K562 (cell line): Measurements from ENCODE around the gene FARSA. TPM values are rescaled to one million over a fixed set of nuclear protein-coding genes. Genes with fewer than 3 reads are reported as not detected.

Experiments used
- BRCA1 ChIP-seq, 2 experiments: fragments of 450-650 bp in 1 of 2; sonication (generic) in 1 of 2; formaldehyde crosslinking in 1 of 2; IDR thresholded peaks; 2 replicates each; pipeline versions ENCODE4 v1.5.0 to v1.6.1; 2017 to 2020; ENCODE audit warnings: mild to moderate bottlenecking in 1 of 2, missing genetic modification reagents in 1 of 2
- EGR1 ChIP-seq: fragments of 450-650 bp; conservative IDR thresholded peaks from 2 replicates; pipeline ENCODE4 v1.6.1; 2017; ENCODE audit warnings: mild to moderate bottlenecking
- ETS1 ChIP-seq: conservative IDR thresholded peaks from 2 replicates; pipeline ENCODE4 v1.6.1; 2011; ENCODE audit warnings: low read depth, mild to moderate bottlenecking, low read length; ENCODE audit not compliant: control insufficient read depth
- GATAD2A ChIP-seq: fragments of 450-650 bp; IDR thresholded peaks from 2 replicates; pipeline ENCODE4 v1.6.1; 2017
- HDAC8 ChIP-seq: fragments of 450-650 bp; IDR thresholded peaks from 2 replicates; pipeline ENCODE4 v1.6.1; 2016; ENCODE audit warnings: mild to moderate bottlenecking, missing genetic modification characterization, moderate library complexity, missing compliant biosample characterization
- IRF1 ChIP-seq: sonication (generic); formaldehyde crosslinking; IDR thresholded peaks from 2 replicates; pipeline ENCODE4 v1.8.0; 2022; ENCODE audit warnings: missing genetic modification reagents, mild to moderate bottlenecking, borderline replicate concordance
- JUNB ChIP-seq: fragments of 450-650 bp; formaldehyde crosslinking; conservative IDR thresholded peaks from 2 replicates; pipeline ENCODE4 v1.4.0; 2020; ENCODE audit warnings: mild to moderate bottlenecking
- KDM4B ChIP-seq, 2 experiments: fragments of 450-650 bp in 1 of 2; sonication (generic) in 1 of 2; IDR thresholded peaks; 2 replicates each; pipeline ENCODE4 v1.6.1; 2016 to 2017; ENCODE audit warnings: borderline replicate concordance in 2 of 2, antibody characterized with exemption in 1 of 2, low read depth in 1 of 2, mild to moderate bottlenecking in 1 of 2
- MCM7 ChIP-seq, 2 experiments: fragments of 450-650 bp; IDR thresholded peaks; 2 replicates each; pipeline ENCODE4 v1.6.1; 2016 to 2018
- MED1 ChIP-seq: sonication (generic); formaldehyde crosslinking; IDR thresholded peaks from 2 replicates; pipeline ENCODE4 v1.8.1; 2023; ENCODE audit warnings: missing genetic modification reagents, borderline replicate concordance
- MYC ChIP-seq, 2 experiments: fragments of 250-450 bp in 1 of 2; sonication (Bioruptor Pico) in 1 of 2; IDR thresholded peaks; 2 replicates each; pipeline versions ENCODE4 v1.5.1 to v1.6.1; 2012 to 2021; ENCODE audit warnings: low read depth in 2 of 2, borderline replicate concordance in 1 of 2, improper control_type of control experiment in 1 of 2, low read length in 1 of 2, mild to moderate bottlenecking in 1 of 2, moderate library complexity in 1 of 2
- RBM34 ChIP-seq: fragments of 200-400 bp; formaldehyde crosslinking; IDR thresholded peaks from 2 replicates; pipeline ENCODE4 v1.6.1; 2018; ENCODE audit warnings: low read length, borderline replicate concordance; ENCODE audit not compliant: insufficient read depth
- SRSF7 ChIP-seq: fragments of 200-400 bp; formaldehyde crosslinking; optimal IDR thresholded peaks from 2 replicates; pipeline ENCODE3; 2017; ENCODE audit warnings: mild to moderate bottlenecking, low read depth, low read length
- TAF9B ChIP-seq: fragments of 450-650 bp; IDR thresholded peaks from 2 replicates; pipeline ENCODE4 v1.6.1; 2018; ENCODE audit warnings: mild to moderate bottlenecking; ENCODE audit not compliant: partially characterized antibody
- ZFP91 ChIP-seq: sonication (generic); formaldehyde crosslinking; IDR thresholded peaks from 2 replicates; pipeline ENCODE4 v1.8.0; 2022; ENCODE audit warnings: mild to moderate bottlenecking, missing genetic modification reagents
- ZNF174 ChIP-seq: fragments of 250-450 bp; sonication (Bioruptor Pico); IDR thresholded peaks from 2 replicates; pipeline ENCODE4 v1.4.0; 2020; ENCODE audit warnings: mild to moderate bottlenecking
- ZNF263 ChIP-seq: sonication (generic); formaldehyde crosslinking; IDR thresholded peaks from 2 replicates; pipeline ENCODE4 v1.8.0; 2022; ENCODE audit warnings: mild to moderate bottlenecking, missing genetic modification reagents, borderline replicate concordance
- ZNF347 ChIP-seq: fragments of 450-650 bp; formaldehyde crosslinking; IDR thresholded peaks from 2 replicates; pipeline ENCODE4 v1.4.0; 2020; ENCODE audit warnings: low read depth, mild to moderate bottlenecking, moderate library complexity
- polyA plus RNA-seq, 8 experiments: library from polyadenylated mRNA; depleted of rRNA in 4 of 8; stranded (reverse) in 5 of 8; unstranded in 3 of 8; fragments of >200 nt; fragmentation: Nextera tagmentation in 2 of 8; fragmentation: Illumina TruSeq in 1 of 8; extraction: Ambion mirVana in 2 of 8; extraction: Trizol in 1 of 8; gene quantifications; 2 replicates each; pipeline versions ENCODE4 v1.2.1 to v1.2.3, GENCODE V29; 2011 to 2014; ENCODE audit warnings: inconsistent platforms in 1 of 8, missing spikeins in 1 of 8
- total RNA-seq, 7 experiments: library from RNA; depleted of rRNA in 6 of 7; stranded (reverse); fragments of >200 nt in 6 of 7; fragmentation: Illumina TruSeq in 2 of 7; extraction: Trizol in 2 of 7; gene quantifications; 2 replicates each; pipeline versions ENCODE4 v1.2.1 to v1.2.3, GENCODE V29; 2011 to 2021; ENCODE audit warnings: low replicate concordance in 1 of 7

The FARSA gene
- total and polyA plus RNA-seq, 9 of the 15 experiments (the other 6 are each of a cell fraction or from before 2014, with no cell fraction given), result 25.2 to 237 (median 89.6) TPM

GRCh38 chr19:12885749-12886650, 47.5 kb downstream of the FARSA start (continued):
- TF ChIP-seq MED1 (CRISPR knock-in tag) (peak; percentile 73; the same call in 1 of the 2 replicates), MYC (IDR thresholded peaks at IDR 0.05; ENCODE audit: low read depth, low read length) (peak; percentile 12; the same call in 1 of the 2 replicates), MYC (CRISPR knock-in tag; IDR thresholded peaks at IDR 0.05; ENCODE audit: borderline replicate concordance, low read depth) (no peak), ZNF263 (peak; percentile 20; the same call in 1 of the 2 replicates), HDAC8 (tag) (0 out of 2 replicates have a peak, but pooled peaks have one; percentile 34), ZNF347 (no peak), RBM34 (no peak), MCM7 (IDR thresholded peaks at IDR 0.05) (0 out of 4 replicates have a peak, but pooled peaks of 1 of the 2 experiments have one; percentile 8), TAF9B (peak; percentile 25), SRSF7 (no peak), EGR1 (no peak), ZFP91 (CRISPR knock-in tag) (no peak), ETS1 (peak; percentile 29; the same call in 1 of the 2 replicates), ZNF174 (CRISPR knock-in tag) (no peak), IRF1 (CRISPR knock-in tag) (no peak), BRCA1 (IDR thresholded peaks at IDR 0.05) (no peak), BRCA1 (CRISPR knock-in tag; IDR thresholded peaks at IDR 0.05) (no peak), KDM4B (IDR thresholded peaks at IDR 0.05; ENCODE audit: borderline replicate concordance in 2 of 2, low read depth in 1 of 2) (peak in 1 of 2 experiments; percentile 56; a peak in 1 of 4 replicates), GATAD2A (peak; percentile 77; the same call in 1 of the 2 replicates), JUNB (CRISPR knock-in tag) (no peak)
